Spleen (tissue), 11 donors: ENCODE measurements around the gene NUAK1. TPM values are rescaled to one million over a fixed set of nuclear protein-coding genes. Genes with fewer than 3 reads are reported as not detected.

Experiments
- DNase-seq: peaks from one replicate; pipeline ENCODE4 v3.0.0-alpha.2; 2020
- H3K27ac ChIP-seq, 8 donors: fragments of 200-600 bp; sonication (generic) in 7 of 8; 1 replicate in 4 of 8; 2 replicates in 4 of 8; pipeline versions ENCODE4 v1.5.0 to v1.8.0; 2016 to 2021; ENCODE audit warnings: inconsistent platforms in 4 of 8, mild to moderate bottlenecking in 4 of 8, moderate library complexity in 1 of 8
- H3K27me3 ChIP-seq, 7 donors: fragments of 200-600 bp; sonication (generic) in 6 of 7; replicated peaks in 1 of 7; 1 replicate in 4 of 7; 2 replicates in 3 of 7; pipeline versions ENCODE4 v1.5.0 to v1.8.0; 2016 to 2021; ENCODE audit warnings: inconsistent platforms in 3 of 7, mild to moderate bottlenecking in 1 of 7
- H3K36me3 ChIP-seq, 6 donors: fragments of 200-600 bp; sonication (generic) in 5 of 6; 1 replicate in 4 of 6; 2 replicates in 2 of 6; pipeline versions ENCODE4 v1.5.0 to v1.8.0; 2016 to 2021; ENCODE audit warnings: inconsistent platforms in 2 of 6
- H3K4me1 ChIP-seq, 6 donors: fragments of 200-600 bp; sonication (generic) in 5 of 6; 1 replicate in 3 of 6; 2 replicates in 3 of 6; pipeline versions ENCODE4 v1.5.0 to v1.8.0; 2016 to 2021; ENCODE audit warnings: inconsistent platforms in 3 of 6
- H3K4me3 ChIP-seq, 8 donors: fragments of 200-600 bp; sonication (generic) in 7 of 8; 1 replicate in 4 of 8; 2 replicates in 4 of 8; pipeline versions ENCODE4 v1.5.0 to v1.8.0; 2016 to 2021; ENCODE audit warnings: inconsistent platforms in 4 of 8, mild to moderate bottlenecking in 4 of 8, moderate library complexity in 2 of 8
- H3K9me3 ChIP-seq, 8 donors: fragments of 200-600 bp; sonication (generic) in 7 of 8; 1 replicate in 4 of 8; 2 replicates in 4 of 8; pipeline versions ENCODE4 v1.5.0 to v1.8.0; 2016 to 2021; ENCODE audit warnings: inconsistent platforms in 4 of 8
- CTCF ChIP-seq, 11 experiments: fragments of 200-600 bp in 7 of 11; fragments of 450-650 bp in 4 of 11; sonication (generic) in 4 of 11; IDR thresholded peaks in 8 of 11; conservative IDR thresholded peaks in 3 of 11; 1 replicate in 7 of 11; 2 replicates in 4 of 11; pipeline versions ENCODE4 v1.4.0 to v1.8.0; 2016 to 2021; ENCODE audit warnings: antibody characterized with exemption in 11 of 11, inconsistent platforms in 4 of 11, mild to moderate bottlenecking in 1 of 11
- POLR2A ChIP-seq, 3 donors: fragments of 450-650 bp; IDR thresholded peaks; one replicate each; pipeline ENCODE4 v1.5.1; 2017; ENCODE audit warnings: antibody characterized with exemption in 3 of 3, mild to moderate bottlenecking in 1 of 3
- POLR2AphosphoS5 ChIP-seq, 3 donors: sonication (generic); formaldehyde crosslinking; IDR thresholded peaks; one replicate each; pipeline ENCODE4 v1.5.1; 2017; ENCODE audit warnings: antibody characterized with exemption in 3 of 3
- WGBS, 5 donors: extraction: QIAGEN DNeasy Blood & Tissue Kit in 3 of 5; methylation state at CpG; one replicate each; pipeline versions ENCODE4 v1.1.5 to v1.1.7; 2013 to 2018; 5-methylcytosine and 5-hydroxymethylcytosine counted together
- intact Hi-C: fragments of 100-400 bp; cut with DNase I; formaldehyde crosslinking; loops from one replicate; pipeline ENCODE4 v1.15.0; 2023; ENCODE audit warnings: low total_unique reads
- polyA plus RNA-seq, 3 donors: library from polyadenylated mRNA; stranded (reverse); fragments of 200-250 nt; gene quantifications; one replicate each; pipeline ENCODE4 v1.2.1, GENCODE V29; 2013
- total RNA-seq, 7 donors: library from RNA; depleted of rRNA in 3 of 7; stranded (reverse); fragments of >200 nt in 3 of 7; fragmentation: NEBNext Ultra II Directional in 4 of 7; extraction: Animal tissue kit (Norgen Biotek cat#: 25700) in 4 of 7; gene quantifications; one replicate each; pipeline versions ENCODE4 v1.1.0 to v1.2.1, GENCODE V29; 2016 to 2021
- donor health status: healthy with polysubstance abuse.
- donor health status: DM: no; HTN: no; CAD: no; lungs with moderate emphysema.
- donor health status: DM: no; HTN: no; CAD: no.
- donor health status: Bipolar disorder and iron deficiency.
- donor health status: healthy.
- donor health status: DM: no; HTN: no; CAD: no.
- donor health status: DM: yes; HTN: yes; CAD: no.

The NUAK1 gene
- total and polyA plus RNA-seq, 10 donors = 0.20 to 3.3 (median 1.2) TPM

- TF ChIP-seq CTCF (IDR thresholded peaks at IDR 0.05 in 8 of 11, conservative IDR thresholded peaks at IDR 0.05 in 3 of 11) (no peak), POLR2A (IDR thresholded peaks at IDR 0.05) (no peak), POLR2AphosphoS5 (IDR thresholded peaks at IDR 0.05) (no peak)
- Histone ChIP-seq H3K4me3 (no peak overlapping the region), H3K27me3 (no peaks in the 10 kb centered on the region), H3K36me3 (no peaks in the 10 kb centered on the region), H3K4me1 (peaks cover 0 to 29% (median 2%) of the 10 kb centered on the region in 6 donors), H3K9me3 (peaks cover 0 to 10% (median 0%) of the 10 kb centered on the region in 8 donors), H3K27ac (no peak overlapping the region)
- no peak for DNase-seq
- intact Hi-C loops = no loop called here
- WGBS, 5 donors = 44 to 60% (median 52%) methylated on average over 6 of the region's 6 CpGs
Measured at GRCh38 chr12:106066051-106066705, 72.6 kb downstream of the NUAK1 start.

- no peak for DNase-seq
- H3K27me3 ChIP-seq = no peaks in the 10 kb centered on the region
- peaks cover 0 to 10% (median 0%) of the 10 kb centered on the region in 8 donors for H3K9me3 ChIP-seq
- H3K27ac ChIP-seq = no peak overlapping the region
- no peak overlapping the region for H3K4me3 ChIP-seq
- TF ChIP-seq POLR2A (IDR thresholded peaks at IDR 0.05) = no peak
- TF ChIP-seq CTCF (IDR thresholded peaks at IDR 0.05 in 8 of 11, conservative IDR thresholded peaks at IDR 0.05 in 3 of 11) = no peak
- TF ChIP-seq POLR2AphosphoS5 (IDR thresholded peaks at IDR 0.05) = no peak
- H3K4me1 ChIP-seq = peaks cover 0 to 29% (median 2%) of the 10 kb centered on the region in 6 donors
- no peaks in the 10 kb centered on the region for H3K36me3 ChIP-seq
- 0 to 94% (median 75%) methylated on average over 1 of the region's 1 CpG for WGBS, 5 donors
- intact Hi-C loops = no loop called here
Measured at GRCh38 chr12:106065506-106065905, 73.2 kb downstream of the NUAK1 start.

GRCh38 chr12:106064721-106065021, 74.1 kb downstream of the NUAK1 start:
- Histone ChIP-seq H3K27me3 (no peaks in the 10 kb centered on the region), H3K9me3 (peaks cover 0 to 10% (median 0%) of the 10 kb centered on the region in 8 donors), H3K4me3 (no peak overlapping the region), H3K36me3 (no peaks in the 10 kb centered on the region), H3K27ac (no peak overlapping the region), H3K4me1 (peaks cover 0 to 29% (median 2%) of the 10 kb centered on the region in 6 donors)
- TF ChIP-seq POLR2A (IDR thresholded peaks at IDR 0.05) (no peak), CTCF (IDR thresholded peaks at IDR 0.05 in 8 of 11, conservative IDR thresholded peaks at IDR 0.05 in 3 of 11) (no peak), POLR2AphosphoS5 (IDR thresholded peaks at IDR 0.05) (no peak)
- DNase-seq = no peak
- intact Hi-C loops = no loop called here
- 65 to 81% (median 74%) methylated on average over 2 of the region's 2 CpGs for WGBS, 5 donors

- TF ChIP-seq CTCF (IDR thresholded peaks at IDR 0.05 in 8 of 11, conservative IDR thresholded peaks at IDR 0.05 in 3 of 11) = no peak
- no peak overlapping the region for H3K27ac ChIP-seq
- no peak for DNase-seq
- H3K36me3 ChIP-seq = no peaks in the 10 kb centered on the region
- H3K4me1 ChIP-seq = peaks cover 0 to 29% (median 2%) of the 10 kb centered on the region in 6 donors
- intact Hi-C loops = no loop called here
- WGBS, 5 donors = 57 to 69% (median 61%) methylated on average over 7 of the region's 7 CpGs
- H3K4me3 ChIP-seq = no peak overlapping the region
- H3K9me3 ChIP-seq = peaks cover 0 to 6% (median 0%) of the 10 kb centered on the region in 8 donors
- no peaks in the 10 kb centered on the region for H3K27me3 ChIP-seq
Measured at GRCh38 chr12:106063826-106064720, 74.7 kb downstream of the NUAK1 start.
